ENCODE results near the gene ITGAX. TPM values are rescaled to one million over a fixed set of nuclear protein-coding genes. Genes with fewer than 3 reads are reported as not detected.

Gene ITGAX
- total RNA-seq, 1 experiment from 2014 or later: 18.6 TPM

DNA sequence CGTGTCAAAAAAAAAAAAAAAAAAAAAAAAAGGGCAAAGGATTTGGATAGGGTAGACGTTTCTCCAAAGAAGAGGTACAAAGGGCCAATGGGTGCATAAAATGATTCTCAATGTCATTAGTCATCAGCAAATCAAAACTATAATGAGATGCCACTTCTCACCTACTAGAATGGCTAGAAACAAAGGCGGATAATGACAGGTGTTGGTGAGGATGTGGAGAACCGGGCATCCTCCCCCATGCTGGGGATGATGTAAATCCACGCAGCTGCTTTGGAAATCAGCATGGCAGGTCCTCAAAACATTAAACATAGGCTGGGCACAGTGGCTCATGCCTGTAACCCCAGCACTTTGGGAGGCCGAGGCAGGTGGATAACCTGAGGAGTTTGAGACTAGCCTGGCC, 9.4 kb downstream of the ITGAX start:
- DNase-seq (ENCODE audit: low read depth): no peak
- in situ Hi-C loops (cut with HindIII; ENCODE audit: low pct_unique_long_range_greater_than_20kb, low sequenced_read_pairs): no loop called here

GRCh38 chr16:31365131-31365865, 10.3 kb downstream of the ITGAX start:
- in situ Hi-C loops (cut with HindIII; ENCODE audit: low pct_unique_long_range_greater_than_20kb, low sequenced_read_pairs): no loop called here
- DNase-seq (ENCODE audit: low read depth): no peak

- DNase-seq (ENCODE audit: low read depth): no peak
- in situ Hi-C loops (cut with HindIII; ENCODE audit: low pct_unique_long_range_greater_than_20kb, low sequenced_read_pairs): no loop called here
Observed at GRCh38 chr16:31367853-31368252, 12.9 kb downstream of the ITGAX start.

DNA sequence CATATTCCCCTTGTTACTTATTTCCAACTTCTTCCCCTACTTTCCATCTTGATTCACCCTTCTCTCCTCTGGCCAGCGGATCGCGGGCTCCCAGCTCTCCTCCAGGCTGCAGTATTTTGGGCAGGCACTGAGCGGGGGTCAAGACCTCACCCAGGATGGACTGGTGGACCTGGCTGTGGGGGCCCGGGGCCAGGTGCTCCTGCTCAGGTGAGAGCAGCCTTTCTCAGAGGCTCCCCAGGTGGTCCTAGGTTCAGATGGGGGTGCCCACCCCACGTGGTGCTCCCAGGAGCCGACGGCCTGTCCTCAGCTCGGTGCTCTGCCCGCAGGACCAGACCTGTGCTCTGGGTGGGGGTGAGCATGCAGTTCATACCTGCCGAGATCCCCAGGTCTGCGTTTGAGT, 16.0 kb downstream of the ITGAX start:
- in situ Hi-C loops (cut with HindIII; ENCODE audit: low pct_unique_long_range_greater_than_20kb, low sequenced_read_pairs): no loop called here
- DNase-seq (ENCODE audit: low read depth): no peak

DNA sequence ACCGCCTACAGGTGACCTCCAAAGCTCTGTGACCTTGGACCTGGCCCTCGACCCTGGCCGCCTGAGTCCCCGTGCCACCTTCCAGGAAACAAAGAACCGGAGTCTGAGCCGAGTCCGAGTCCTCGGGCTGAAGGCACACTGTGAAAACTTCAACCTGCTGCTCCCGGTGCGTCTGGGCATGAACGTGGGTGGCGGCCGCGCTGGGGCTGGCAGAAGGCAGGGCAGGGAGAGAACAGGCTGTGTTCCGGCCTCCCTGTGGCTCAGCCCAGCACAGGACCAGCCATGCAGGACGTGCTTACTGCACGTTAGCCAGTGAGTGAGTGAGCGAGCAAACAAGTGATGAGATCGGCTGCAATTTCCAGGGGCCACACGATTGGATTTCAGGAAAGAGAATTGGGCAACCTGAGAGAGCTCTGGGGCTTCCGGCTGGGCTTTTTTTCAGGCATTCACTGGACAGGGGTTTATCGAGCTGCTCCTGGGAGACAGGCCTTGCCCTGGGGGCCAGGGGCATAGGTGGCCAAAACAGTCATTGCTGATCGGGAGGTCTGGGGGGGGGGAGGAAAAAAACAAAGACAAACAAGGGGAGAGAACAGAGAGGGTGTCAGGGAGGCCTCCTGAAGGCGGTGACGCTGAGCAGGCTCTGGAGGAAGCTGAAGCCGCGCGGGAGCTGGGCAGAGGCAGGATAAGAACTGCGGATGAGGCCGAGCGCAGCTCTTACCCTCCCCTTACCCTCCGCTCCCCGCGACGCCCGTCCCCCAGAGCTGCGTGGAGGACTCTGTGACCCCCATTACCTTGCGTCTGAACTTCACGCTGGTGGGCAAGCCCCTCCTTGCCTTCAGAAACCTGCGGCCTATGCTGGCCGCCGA, 16.9 kb downstream of the ITGAX start:
- in situ Hi-C loops (cut with HindIII; ENCODE audit: low pct_unique_long_range_greater_than_20kb, low sequenced_read_pairs): no loop called here
- no peak for DNase-seq (ENCODE audit: low read depth)

GRCh38 chr16:31373235-31373634, 18.3 kb downstream of the ITGAX start:
- DNase-seq (ENCODE audit: low read depth): no peak
- in situ Hi-C loops (cut with HindIII; ENCODE audit: low pct_unique_long_range_greater_than_20kb, low sequenced_read_pairs): no loop called here

DNA sequence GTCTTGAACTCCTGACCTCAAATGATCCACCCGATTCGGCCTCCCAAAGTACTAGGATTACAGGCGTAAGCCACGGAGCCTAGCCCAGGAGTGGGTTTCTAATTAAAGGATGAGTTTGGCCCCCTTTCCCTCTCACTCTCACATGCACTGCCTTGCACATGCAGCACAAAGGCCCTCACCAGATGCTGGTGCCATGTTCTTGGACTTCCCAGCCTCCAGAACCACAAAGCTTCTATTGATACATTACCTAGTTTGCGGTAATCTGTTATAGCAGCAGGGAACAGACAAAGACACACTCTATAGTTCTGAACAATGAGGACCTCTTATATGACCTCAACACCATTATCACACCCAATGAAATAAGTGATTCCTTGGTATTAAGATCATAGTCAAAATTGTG, 20.3 kb downstream of the ITGAX start:
- in situ Hi-C loops (cut with HindIII; ENCODE audit: low pct_unique_long_range_greater_than_20kb, low sequenced_read_pairs): no loop called here
- DNase-seq (ENCODE audit: low read depth): no peak

GRCh38 chr16:31376705-31377104, 21.7 kb downstream of the ITGAX start:
- in situ Hi-C loops (cut with HindIII; ENCODE audit: low pct_unique_long_range_greater_than_20kb, low sequenced_read_pairs): no loop called here
- DNase-seq (ENCODE audit: low read depth): no peak

GRCh38 chr16:31377210-31377903, 22.4 kb downstream of the ITGAX start:
- in situ Hi-C loops (cut with HindIII; ENCODE audit: low pct_unique_long_range_greater_than_20kb, low sequenced_read_pairs): no loop called here
- DNase-seq (ENCODE audit: low read depth): no peak

DNA sequence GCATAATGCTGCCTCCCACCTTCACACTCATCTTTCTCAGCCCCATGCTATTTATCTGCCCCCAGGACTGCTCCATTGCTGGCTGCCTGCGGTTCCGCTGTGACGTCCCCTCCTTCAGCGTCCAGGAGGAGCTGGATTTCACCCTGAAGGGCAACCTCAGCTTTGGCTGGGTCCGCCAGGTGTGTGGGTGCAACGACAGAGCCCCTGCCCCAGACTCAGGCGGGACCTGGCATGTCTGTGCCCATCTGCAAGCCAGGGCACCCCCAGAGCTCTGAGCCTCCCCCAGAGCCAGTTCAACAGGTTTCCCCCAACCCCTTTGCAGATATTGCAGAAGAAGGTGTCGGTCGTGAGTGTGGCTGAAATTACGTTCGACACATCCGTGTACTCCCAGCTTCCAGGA, 25.2 kb downstream of the ITGAX start:
- in situ Hi-C loops (cut with HindIII; ENCODE audit: low pct_unique_long_range_greater_than_20kb, low sequenced_read_pairs): no loop called here
- no peak for DNase-seq (ENCODE audit: low read depth)

GRCh38 chr16:31382485-31383161, 27.6 kb downstream of the ITGAX start:
- in situ Hi-C loops (cut with HindIII; ENCODE audit: low pct_unique_long_range_greater_than_20kb, low sequenced_read_pairs): no loop called here
- DNase-seq (ENCODE audit: low read depth): no peak

DNA sequence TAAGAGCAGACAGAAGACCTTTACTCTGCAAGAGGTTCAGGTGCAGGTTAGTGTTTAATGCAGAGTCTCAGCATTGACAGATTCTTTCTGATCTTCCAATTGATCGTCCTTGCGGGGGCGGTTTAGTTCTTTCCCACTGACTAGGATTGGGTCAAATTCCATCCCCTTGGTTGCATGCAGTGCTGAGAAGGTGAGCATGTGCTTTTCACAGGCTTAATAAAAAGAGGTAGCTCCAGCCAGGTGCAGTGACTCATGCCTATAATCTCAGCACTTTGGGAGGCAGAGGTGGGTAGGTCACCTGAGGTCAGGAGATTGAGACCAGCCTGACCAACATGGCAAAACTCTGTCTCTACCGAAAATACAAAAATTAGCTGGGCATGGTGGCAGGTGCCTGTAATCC, 30.7 kb downstream of the ITGAX start:
- in situ Hi-C loops (cut with HindIII; ENCODE audit: low pct_unique_long_range_greater_than_20kb, low sequenced_read_pairs): no loop called here
- DNase-seq (ENCODE audit: low read depth): no peak

- in situ Hi-C loops (cut with HindIII; ENCODE audit: low pct_unique_long_range_greater_than_20kb, low sequenced_read_pairs): no loop called here
- peak; percentile 92 for DNase-seq (ENCODE audit: low read depth)
Observed at GRCh38 chr16:31386157-31386984, 31.4 kb downstream of the ITGAX start.

DNA sequence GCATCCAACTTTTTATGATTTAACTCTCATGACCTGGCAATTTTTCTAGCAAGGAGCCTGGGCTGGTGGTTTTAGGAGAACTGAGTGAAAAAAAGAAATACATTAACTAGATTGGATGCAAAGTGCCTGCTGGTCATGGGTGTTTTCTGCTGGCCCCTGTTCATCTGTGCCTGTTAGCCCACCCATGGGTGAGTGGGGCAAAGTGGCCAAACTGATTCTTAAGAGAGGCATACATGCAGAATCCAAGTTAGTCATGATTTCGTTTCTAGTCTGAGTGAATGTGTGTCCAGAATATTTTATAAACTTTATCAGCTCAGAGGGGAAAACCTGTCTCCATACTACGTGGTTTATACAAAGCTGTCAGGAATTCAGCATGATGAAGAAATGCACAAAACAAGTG, 33.6 kb downstream of the ITGAX start:
- in situ Hi-C loops (cut with HindIII; ENCODE audit: low pct_unique_long_range_greater_than_20kb, low sequenced_read_pairs): no loop called here

GRCh38 chr16:31390504-31391041, 35.6 kb downstream of the ITGAX start:
- in situ Hi-C loops (cut with HindIII; ENCODE audit: low pct_unique_long_range_greater_than_20kb, low sequenced_read_pairs): no loop called here
- DNase-seq (ENCODE audit: low read depth): no peak

More for the DNA sequence above, 33.6 kb downstream of the ITGAX start:
- DNase-seq (ENCODE audit: low read depth): no peak

DNA sequence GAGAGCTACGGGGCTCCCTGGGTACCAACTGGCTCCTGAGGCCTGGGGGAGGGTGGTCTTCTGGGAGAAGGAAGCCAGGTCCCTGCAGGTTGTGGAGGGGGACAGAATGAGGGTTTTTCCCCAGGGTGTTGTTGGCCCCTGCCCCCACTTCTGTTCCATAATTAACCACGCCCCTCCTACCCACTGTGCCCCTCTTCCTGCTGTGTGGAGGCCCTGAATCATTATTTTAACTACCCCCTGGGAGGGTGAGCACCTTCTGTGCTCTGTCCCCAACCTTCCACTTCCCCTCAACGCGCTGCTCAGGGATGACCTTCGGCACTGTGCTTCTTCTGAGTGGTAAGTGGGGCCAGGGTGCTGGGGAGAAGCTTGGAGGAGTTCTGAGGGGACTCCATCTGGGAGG, 38.1 kb downstream of the ITGAX start, which contains the start of gene ITGAD:
Gene ITGAD (plus strand): TSS at position 280 of the 400 bp plus-strand sequence. CDS start 26 bp downstream, at position 306.
- in situ Hi-C loops (cut with HindIII; ENCODE audit: low pct_unique_long_range_greater_than_20kb, low sequenced_read_pairs): no loop called here
- DNase-seq (ENCODE audit: low read depth): no peak

DNA sequence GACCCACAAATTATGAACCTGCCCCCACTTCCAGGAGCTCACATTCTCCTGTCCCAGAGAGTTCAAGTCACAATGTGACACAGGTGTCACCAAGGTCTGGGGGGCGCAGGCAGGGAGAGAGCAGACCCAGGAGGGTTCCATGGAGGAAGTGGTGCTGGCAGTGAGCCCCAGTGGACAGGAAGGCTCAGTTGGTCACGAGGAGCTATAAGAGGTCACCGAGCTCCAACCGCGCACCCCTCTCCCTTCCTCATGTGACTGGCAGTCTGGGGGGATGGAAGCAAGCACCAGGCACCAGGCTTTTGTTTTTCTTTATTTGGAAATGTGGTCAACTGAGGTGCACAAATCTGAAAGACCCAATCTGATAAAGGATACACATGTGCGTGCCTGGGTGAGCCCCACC, 40.7 kb downstream of the ITGAX start:
- in situ Hi-C loops (cut with HindIII; ENCODE audit: low pct_unique_long_range_greater_than_20kb, low sequenced_read_pairs): no loop called here

More for the DNA sequence above, 40.7 kb downstream of the ITGAX start:
- no peak for DNase-seq (ENCODE audit: low read depth)

Data from Caki2 (cell line).